ENCODE data around the gene SLC49A4.
A peak's percentile ranks its signal among the peaks of the same experiment; 100 is the strongest.

The SLC49A4 gene

DNA sequence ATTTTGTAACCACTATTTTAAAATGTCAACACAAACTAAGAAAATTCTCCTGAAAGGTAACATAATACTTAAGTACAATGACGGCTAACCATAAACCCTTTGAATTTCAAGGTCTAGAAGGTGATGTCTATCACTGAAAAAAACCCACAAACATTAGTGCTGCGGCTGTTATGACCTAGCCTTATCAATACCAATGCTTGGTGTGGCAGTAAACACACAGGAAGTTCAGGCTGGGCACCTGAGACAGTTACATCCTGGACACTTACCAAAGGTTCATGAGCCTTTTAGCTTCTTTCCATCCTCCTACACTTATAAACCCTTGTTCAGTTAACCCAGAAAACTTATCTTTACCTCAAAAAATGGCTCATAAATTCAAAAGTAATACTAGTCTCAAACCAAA is 7.0 kb upstream of the SLC49A4 start:
- DNase-seq: no peak

DNA sequence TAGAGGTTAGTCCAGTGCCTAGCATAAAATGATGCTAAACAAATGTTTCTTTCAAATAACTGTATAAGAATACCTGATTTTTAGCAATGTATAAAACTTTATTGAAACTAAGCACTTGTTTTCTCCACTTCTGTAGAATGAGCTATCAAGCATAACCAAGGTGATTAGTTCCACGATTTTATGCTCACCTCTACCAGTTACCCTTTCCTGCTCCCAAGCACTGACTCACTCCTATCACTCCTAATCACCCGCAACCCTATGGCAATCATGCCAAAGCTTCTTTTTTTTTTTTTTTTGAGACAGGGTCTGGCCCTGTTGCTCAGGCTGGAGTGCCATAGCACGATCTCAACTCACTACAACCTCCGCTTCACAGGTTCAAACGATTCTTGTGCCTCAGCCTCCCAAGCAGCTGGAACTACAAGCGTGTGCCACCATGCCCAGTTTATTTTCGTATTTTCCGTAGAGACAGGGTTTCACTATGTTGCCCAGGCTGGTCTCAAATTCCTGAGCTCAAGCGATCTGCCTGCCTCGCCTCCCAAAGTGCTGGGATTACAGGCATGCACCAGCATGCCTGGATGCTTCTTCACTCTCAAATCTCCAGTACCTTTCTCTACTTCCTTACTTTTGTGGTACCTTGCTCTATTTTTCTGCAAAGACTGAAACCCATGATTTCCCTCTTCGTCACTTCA is 5.1 kb upstream of the SLC49A4 start:
- no peak for DNase-seq

DNA sequence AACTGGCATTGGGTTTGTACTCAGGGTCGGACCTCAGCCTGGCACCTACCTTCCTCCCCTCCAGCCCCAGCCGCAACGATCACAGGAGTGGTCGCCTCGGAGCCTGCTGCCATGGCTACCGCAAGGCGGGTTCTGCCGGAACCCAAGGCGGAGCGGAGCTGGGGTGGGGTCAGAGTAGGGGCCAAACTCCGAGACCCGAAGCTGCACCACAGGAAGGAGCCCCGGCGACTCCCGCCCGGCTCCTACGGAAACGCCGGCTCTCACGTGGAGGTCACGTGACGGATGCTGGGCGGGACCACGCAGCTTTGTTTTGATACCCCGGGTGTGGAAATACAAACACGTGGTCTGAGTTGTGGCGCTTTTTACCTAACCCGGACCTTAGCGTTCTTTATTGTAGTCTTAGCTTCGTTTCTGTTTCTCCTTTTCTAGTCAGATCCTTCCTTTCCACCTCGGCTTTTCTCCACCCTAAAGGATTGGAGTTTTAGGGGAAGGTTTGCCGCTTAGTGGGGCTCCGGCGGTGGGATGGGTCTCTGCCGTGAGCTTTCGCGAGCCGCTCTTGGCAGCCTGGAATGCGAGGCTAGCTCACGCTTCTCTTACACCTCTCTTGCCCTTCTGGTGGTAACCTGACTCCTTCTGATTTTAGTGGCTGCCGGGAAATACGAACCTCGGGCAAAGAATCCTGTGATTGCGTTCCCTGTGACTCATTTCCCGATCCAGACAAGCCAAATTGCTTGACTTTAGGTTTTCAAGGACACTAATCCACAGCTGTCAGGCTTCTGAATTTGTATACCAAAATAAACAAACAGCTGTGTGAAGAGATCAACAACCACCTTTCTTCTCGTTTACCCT is 1.1 kb upstream of the SLC49A4 start, which contains the start of gene HSPBAP1:
Gene HSPBAP1, minus strand, starts transcription at position 264 of the 849 bp plus-strand sequence. Its CDS starts 151 bp downstream, at position 113.
- DNase-seq: peak; percentile 93

DNA sequence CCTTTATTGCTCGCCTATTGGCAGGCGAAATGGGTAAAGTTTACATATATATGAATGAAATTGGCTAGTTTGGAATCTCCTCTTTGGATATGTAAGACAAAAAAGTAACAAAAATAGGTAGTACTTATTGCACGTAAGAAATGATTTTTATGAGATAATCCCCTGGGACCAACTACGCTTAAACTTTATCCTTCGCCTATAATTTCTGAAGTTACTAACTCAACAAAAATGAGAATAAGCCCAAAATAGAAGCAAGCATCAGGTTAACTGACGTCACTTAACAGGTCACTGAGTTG is 438 bp upstream of the SLC49A4 start:
- no peak for DNase-seq

DNA sequence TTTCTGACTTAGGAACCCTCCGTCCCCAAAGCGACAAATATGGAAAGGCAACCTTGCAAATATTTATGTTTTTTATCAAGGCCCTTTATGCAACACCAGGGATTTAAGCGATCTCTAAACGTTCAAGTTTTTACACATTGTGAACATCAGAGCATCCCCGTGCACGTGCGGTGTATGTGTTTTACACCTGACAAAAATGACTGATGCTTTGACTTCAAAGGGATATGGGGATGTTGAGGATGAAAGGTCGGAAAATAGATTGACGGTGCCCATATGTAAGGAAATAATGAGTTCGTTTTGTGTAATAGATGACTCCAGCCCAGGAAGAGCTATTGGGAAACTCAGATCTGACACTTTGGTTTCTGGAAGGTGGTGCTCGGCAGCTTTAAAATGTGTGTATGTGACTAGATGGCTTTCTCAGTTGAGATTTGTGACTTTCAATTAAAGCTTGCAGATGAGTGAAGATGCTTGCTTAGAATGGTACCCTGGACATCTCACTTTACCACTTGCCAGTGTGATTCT is 866 bp downstream of the SLC49A4 start:
- DNase-seq: no peak

DNA sequence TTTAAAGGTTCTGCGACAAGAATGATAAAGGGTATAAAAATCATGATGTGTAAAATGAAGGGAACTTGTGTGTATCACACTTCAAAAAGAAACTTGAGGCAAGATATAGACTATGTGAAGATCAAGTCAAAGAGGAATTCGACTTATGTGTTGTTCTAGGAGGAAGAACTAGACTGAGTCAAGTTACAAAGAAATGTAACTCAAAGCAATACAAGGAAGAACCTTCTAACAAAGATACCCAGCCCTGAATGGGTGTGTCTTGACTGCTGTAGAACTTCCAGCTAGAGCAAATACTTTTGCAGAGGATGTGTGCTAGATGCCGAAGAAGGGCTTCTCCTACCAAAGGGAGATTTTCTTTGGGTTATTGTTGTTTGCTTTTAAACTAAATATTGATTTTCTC is 2.4 kb downstream of the SLC49A4 start:
- no peak for DNase-seq

DNA sequence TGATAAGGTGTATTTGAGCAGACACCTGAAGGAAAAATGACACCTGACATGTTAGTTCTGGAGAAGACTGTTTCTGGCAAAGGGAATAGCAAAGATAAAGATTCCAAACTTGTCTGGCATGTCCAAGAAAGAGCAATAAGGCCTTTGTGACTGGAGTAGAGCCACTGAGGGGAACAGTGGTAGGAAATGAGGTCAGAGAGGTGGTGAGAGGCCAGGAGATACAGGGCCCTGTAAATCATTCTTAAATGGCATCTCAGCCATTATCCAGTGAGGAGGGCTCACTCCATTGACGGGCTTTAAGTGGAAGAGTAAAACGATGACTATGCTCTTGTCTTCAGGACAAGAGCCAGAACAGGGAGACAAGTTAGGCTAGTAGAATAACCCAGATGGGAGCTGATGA is 4.5 kb downstream of the SLC49A4 start:
- no peak for DNase-seq

DNA sequence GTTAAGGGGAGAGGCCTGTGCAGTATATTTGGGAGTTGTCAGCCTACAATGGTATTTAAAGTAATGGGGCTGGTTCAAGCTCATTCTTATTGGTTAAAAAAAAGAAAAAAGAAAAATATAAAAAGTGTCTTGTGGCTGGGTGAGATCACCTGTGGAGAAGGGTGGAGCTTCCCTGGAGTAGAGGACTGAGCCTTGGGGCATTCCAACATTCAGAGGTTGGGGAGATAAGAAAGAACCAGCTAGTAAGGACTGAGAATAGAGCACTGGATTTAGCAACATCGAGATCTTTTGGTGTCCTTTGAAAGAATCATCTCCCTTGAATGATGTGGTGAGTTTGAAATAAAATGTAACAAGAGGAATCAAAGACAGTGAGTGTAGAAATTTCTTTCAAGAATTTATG is 5.2 kb downstream of the SLC49A4 start:
- no peak for DNase-seq

DNA sequence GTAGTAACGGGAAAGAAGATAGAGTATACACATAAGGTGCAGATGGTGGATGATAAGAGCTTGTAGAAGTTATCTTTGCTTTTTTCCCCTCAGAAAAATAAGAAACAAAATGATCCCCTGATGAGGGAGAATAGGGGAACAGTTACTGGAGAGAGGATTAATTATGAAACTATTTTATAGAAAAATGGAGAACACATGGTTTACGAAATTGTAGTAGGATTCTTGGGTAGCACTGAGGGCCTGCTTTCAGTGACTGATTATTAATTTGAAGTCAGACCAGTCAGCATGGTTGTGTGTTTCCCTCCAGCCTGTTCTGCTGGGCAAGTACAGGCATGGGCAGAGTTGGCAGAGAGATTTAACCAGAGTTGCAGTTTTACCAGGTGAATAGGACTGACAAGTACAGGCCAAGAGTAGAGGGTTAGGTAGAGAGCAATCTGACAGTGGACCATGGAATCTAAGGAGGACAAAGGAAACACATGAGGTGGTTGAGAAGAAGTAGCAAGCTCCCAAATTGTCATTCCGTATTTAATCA is 5.9 kb downstream of the SLC49A4 start:
- no peak for DNase-seq

DNA sequence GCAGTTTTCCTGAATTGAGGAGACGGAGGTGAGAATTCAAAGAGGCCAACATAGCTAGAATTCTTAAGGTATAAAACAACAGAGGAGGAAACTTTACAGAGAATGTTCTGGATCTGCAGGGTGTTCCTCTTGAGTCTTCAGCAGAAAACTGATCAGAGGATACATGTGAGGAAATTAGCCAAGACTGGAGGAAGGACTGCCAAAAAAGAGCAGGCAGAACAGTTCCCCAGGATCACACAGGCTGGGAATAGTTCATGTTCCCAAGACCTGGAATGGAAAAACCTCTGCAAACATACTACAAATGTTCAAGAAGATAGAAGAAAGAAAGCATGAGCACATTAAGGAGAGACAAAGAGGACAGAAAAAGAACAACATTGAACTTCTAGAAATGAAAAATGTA is 7.5 kb downstream of the SLC49A4 start:
- DNase-seq: no peak

DNA sequence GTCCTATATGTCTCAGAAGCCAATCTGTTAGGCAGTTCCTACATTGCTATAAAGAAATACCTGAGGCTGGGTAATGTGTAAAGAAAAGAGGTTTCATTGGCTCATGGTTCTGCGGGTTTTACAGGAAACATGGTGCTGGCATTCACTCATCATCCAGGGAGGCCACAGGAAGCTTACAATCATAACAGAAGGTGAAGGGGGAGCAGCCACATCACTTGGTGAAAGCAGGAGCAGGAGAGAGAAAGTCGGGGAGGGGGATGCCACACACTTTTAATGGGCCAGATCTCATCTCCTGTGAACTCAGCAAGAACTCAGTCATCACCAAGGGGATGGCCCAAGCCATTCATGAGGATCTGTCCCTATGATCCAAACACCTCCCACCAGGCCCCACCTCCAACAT is 9.1 kb downstream of the SLC49A4 start:
- DNase-seq: no peak

DNA sequence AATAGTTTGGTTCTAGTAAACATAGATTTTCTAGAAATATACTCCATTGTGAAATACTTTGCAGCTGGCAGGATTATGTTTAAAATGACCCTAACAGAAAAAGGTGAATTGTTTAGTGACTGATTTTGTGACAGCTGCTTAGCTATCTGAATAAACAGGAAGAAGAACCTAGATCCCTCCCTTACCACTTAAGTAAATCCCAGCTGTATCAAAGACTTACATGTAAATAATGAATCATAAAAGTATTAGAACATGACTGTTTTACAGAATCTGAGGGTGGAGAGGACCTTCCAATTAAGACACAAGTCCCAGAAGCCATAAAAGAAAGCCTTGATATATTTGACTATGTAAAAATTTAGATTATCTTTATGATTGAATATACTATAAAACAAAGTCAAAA is 15.9 kb downstream of the SLC49A4 start:
- DNase-seq: no peak

DNA sequence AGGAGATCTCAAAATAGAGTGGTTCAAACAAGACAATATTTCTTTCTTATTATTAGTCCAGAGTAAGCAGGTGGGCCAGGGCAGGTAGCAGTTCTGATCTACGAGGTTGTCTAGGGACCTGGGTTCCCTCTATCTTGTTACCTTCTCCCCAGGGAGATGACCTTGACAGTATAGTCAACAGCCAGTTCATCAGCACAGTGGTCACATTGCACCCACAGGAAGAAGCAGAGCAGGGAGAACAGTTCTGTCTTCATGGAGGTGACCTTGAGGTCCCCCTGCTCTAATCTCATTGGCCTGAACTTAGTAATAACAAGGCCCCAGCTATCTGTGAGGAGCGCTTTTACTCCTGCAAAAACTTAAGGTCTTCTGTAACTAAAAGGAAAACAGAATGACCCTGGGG is 21.7 kb downstream of the SLC49A4 start:
- DNase-seq: no peak

DNA sequence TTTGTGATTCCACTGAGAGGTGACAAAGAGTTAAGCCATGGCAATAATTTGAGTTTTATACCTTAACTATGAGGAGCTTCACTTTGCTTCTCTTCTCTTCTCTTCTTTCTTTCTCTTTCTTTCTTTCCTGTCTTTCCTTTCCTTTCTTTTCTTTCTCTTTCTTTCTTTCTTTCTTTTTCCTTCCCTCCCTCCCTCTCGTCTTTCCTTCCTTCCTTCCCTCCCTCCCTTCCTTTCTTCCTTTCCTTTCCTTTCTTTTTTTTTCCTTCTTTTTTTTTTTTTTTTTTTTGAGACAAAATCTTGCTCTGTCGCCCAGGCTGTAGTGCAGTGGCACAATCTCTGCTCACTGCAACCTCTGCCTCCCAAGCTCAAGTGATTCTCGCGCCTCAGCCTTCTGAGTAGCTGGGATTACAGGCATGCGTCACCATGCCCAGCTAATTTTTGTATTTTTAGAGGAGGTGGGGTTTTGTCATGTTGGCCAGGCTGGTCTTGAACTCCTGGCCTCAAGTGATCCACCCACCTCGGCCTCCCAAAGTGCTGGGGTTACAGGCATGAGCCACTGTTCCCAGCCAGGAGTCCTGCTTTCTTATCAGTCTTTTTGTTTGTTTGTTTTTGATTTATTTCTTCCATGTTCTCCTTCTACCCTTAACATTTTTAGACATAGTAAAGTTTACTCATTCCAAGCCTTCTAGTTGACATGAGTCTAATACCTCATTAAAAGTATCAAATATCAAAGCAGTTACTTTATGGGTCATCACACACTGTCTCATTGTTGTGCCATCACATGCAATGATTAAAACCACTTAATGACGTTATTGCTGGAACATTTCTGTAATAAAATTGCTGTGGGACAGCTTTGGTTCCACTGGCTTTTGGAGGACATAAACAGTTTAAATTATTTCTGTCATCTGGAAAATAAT is 29.9 kb downstream of the SLC49A4 start:
- DNase-seq: no peak

DNA sequence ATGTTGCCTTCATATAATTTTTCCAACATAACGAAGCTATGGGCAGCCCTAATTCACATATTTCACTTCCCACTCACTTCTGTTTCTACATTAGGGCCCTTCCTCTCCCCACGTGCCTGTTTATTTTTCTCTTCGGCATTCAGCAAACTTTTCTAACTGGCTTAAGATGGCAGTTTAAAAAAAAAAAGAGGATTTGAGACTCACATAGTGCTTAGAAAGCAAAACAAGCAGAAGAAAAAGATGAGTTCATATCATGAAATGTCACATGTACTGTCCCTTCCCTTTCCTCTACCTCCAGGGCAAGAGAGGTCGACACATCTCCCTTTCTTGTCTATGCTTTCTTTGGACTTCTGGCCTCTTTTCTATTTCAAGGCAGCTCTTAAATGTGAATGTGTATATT is 30.6 kb downstream of the SLC49A4 start:
- DNase-seq: no peak

DNA sequence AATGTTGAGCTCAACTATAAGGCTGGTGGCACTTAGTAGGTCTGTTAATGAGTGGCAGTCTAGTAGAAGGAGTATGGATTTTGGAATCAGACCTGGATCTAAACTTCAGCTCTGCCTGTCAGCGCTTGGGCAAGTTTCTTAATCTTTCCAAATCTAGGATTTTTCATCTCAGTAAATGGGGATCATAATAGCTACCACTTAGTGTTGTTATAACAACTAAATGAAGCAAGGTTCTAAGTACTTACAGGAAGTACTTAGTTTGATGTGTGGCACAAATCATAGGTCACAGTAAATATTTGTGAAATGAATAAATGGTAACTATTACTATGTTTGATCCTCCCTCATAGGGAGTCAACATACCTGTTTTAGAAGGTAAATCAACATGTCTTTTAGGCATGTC is 31.4 kb downstream of the SLC49A4 start:
- no peak for DNase-seq

DNA sequence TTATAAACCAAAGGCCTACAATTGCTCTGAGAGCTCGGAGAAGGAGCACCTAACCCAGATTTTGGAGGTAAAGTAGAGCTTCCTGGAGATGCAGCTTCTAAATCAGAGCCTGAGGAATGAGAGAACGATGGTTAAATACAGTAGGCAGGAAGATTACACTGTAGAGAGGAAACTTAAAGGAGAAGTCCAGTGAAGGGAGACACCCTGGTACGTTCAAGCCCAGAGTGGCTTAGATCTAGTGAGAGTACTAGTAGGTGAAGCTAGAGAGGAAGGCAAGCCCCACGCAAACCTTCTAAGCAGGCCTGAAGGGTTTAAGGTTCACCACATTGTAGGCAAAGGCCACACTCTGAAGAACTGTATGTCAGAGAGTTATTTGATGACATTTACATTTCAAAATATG is 33.4 kb downstream of the SLC49A4 start:
- DNase-seq: no peak

DNA sequence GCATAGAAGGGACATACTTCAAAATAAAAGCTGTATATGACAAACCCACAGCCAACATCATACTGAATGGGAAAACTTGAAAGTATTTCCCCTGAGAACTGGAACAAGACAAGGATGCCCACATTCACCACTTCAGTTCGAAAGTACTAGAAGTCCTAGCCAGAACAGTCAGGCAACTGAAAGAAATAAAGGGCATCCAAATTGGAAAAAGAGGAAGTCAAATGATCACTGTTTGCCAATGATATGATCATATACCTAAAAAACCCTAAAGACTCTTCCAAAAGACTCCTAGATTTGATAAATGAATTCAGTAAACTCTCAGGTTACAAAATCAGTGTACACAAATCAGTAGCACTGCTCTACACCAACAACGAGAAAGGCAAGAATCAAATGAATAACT is 40.7 kb downstream of the SLC49A4 start:
- no peak for DNase-seq

DNA sequence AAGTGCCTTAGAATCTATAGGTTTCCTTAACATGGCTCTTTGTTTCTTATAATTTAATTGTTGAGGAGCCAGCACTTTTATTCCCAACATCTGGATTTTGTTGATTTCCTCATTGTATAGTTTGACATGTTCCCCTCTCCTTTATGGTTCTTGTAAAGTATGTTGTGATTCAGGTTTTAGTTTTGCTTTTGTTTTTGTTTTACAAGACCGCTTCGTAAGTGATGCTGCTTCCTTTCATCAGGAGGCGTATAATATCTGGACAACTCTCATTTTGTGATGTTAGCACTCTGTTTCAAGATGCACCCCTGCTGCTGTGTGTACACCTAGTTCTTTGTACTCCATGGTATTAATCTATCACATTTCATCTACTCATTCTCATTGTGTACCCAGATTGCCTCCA is 48.7 kb downstream of the SLC49A4 start:
- DNase-seq: no peak

DNA sequence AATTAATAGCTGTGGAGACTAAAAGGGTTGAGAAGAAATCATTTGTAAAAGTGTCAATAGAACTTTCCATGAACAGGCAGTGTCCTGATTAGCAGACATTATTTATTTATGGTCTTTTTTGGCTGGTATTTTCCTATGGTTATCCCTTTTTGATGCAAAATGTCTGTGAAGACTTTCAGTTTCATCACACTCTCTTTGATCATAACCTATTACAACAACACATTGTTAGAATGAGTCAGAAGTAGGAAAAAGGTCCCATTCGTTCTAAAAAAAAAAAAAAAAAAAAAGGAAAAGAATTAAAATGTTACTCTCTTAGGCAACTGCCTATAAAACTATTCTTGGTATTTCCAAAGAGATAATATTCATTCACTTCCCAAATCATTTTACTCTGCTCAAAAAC is 62.1 kb downstream of the SLC49A4 start:
- no peak for DNase-seq

DNA sequence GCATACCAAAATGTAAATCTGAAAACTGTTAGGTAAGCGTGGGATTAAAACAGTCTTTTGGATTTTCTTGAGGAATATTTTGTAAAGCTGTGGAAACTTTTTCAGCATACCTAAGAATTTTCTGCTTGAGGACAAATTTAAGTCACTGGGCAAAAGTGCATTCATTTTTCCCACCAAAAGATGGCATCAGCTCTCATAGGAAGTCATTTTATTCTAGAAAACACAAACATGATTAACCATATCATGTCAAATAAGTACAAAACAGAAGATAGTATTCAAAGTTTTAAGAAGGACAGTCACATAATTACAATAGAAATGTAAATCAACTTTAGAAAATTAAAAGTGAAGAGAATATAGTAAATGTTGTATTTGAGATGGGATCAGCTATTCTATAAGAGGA is 63.5 kb downstream of the SLC49A4 start:
- DNase-seq: no peak

DNA sequence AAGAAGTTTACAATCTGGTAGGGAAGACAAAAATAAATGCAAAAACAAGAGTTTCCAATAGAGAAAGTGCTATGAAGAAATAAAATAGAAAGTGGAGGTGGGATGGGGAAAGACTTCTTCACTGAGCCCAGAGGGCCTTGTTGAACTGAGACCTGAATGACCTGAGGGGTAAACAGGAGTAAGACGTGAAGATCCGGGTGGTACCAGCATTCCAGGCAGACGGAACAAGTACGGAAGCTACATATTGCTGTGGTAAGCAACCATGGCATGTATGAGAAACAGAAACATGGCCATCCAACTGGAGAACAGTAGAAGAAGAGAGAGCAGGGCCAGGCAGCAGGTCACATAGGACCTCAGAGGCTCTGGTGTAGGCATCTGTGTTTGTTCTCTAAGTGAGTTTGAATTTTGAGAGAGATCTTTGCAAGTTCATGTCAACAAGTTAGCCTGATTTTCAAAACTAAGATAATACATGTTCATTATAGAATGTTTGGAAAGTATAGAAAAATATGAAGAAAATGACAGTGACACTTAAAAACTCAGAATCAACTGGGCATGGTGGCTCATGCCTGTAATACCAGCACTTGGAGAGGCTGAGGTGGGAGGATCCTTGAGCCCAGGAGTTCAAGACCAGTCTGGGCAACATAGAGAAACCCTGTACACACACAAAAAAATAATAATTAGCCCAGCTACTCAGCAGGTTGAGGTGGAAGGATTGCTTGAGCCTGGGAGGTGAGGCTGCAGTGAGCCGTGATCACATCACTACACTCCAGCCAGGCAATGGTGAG is 64.3 kb downstream of the SLC49A4 start:
- DNase-seq: no peak

All from right hindlimb (tissue), 1 donor.